K562 (cell line): ENCODE measurements around the gene PDZRN3. TPM values are rescaled to one million over a fixed set of nuclear protein-coding genes. Genes with fewer than 3 reads are reported as not detected.

ENCODE experiments used
- ATAC-seq: fragments of 200-7000 bp; cut with Tn5 transposase; 3 replicates; pipeline ENCODE4 v1.9.1; 2020; ENCODE audit warnings: moderate library complexity
- BruUV-seq: library from RNA; stranded (reverse); fragments of 400-500 nt; replicated peaks from 2 replicates; lab custom pipeline; 2021; lab: Mats Ljungman, UMichigan
- CTCF ChIA-PET: fragments of 300-600 bp; formaldehyde crosslinking; extraction: SDS; loops from one replicate; lab custom pipeline; 2021; ENCODE audit warnings: low intra/inter-chr PET ratio; lab: Yijun Ruan, JAX
- POLR2A ChIA-PET: fragments of 300-600, 350-650 bp; sonication (Branson Sonifier 250); formaldehyde crosslinking; extraction: SDS; loops from one replicate; lab custom pipeline; 2021; ENCODE audit warnings: antibody characterized with exemption, inconsistent platforms; lab: Yijun Ruan, JAX
- DNase-seq, 4 experiments: peaks; one replicate each; pipeline versions ENCODE4 v3.0.0 to v3.0.0-alpha.2; 2011 to 2018; ENCODE audit warnings: low spot score in 3 of 4, mixed read lengths in 3 of 4; ENCODE audit errors: extremely low read depth in 1 of 4
- FAIRE-seq: peaks from 2 replicates; lab custom pipeline; 2011; peaks lifted over from hg19 to GRCh38; lab: Jason Lieb, UNC
- H2AFZ ChIP-seq: 2 replicates; pipeline ENCODE4 v1.6.0; 2011; ENCODE audit warnings: low read depth, low read length, control low read depth, inconsistent platforms
- H3K27ac ChIP-seq: fragments of 200-600 bp; 3 replicates; pipeline ENCODE4 v1.8.0; 2011; ENCODE audit warnings: low read depth, mild to moderate bottlenecking, control low read depth, inconsistent platforms, low read length, moderate library complexity, mixed read lengths; ENCODE audit errors: extremely low read depth
- H3K27me3 ChIP-seq, 2 experiments: fragments of 300-600 bp in 1 of 2; 2 replicates in 1 of 2; 3 replicates in 1 of 2; pipeline versions ENCODE4 v1.6.0 to v1.8.0; 2011; ENCODE audit warnings: inconsistent platforms in 2 of 2, low read length in 2 of 2, mild to moderate bottlenecking in 1 of 2, mixed read lengths in 1 of 2, moderate library complexity in 1 of 2; ENCODE audit not compliant: control insufficient read depth in 2 of 2, insufficient read depth in 2 of 2
- H3K36me3 ChIP-seq: fragments of 300-600 bp; 3 replicates; pipeline ENCODE4 v1.8.0; 2011; ENCODE audit warnings: mild to moderate bottlenecking, low read length, inconsistent platforms; ENCODE audit not compliant: control insufficient read depth, insufficient read depth
- H3K4me1 ChIP-seq, 2 experiments: fragments of 200-600 bp in 1 of 2; replicated peaks in 1 of 2; 2 replicates in 1 of 2; 3 replicates in 1 of 2; pipeline versions ENCODE4 v1.5.1 to v1.8.0; 2011; ENCODE audit warnings: inconsistent platforms in 2 of 2, low read length in 2 of 2, mild to moderate bottlenecking in 1 of 2, mixed read lengths in 1 of 2, moderate library complexity in 1 of 2; ENCODE audit not compliant: control insufficient read depth in 2 of 2, insufficient read depth in 2 of 2
- H3K4me2 ChIP-seq: 2 replicates; pipeline ENCODE4 v1.6.1; 2011; ENCODE audit warnings: low read length, control low read depth, inconsistent platforms, mixed read lengths; ENCODE audit not compliant: insufficient read depth
- H3K4me3 ChIP-seq: fragments of 200-600 bp; sonication (generic), shearing (Covaris generic); 2 replicates; pipeline ENCODE4 v1.5.1; 2016; ENCODE audit warnings: control low read depth, inconsistent platforms
- H3K79me2 ChIP-seq: fragments of 200-600 bp; 3 replicates; pipeline ENCODE4 v1.8.0; 2011; ENCODE audit warnings: low read length, inconsistent platforms; ENCODE audit not compliant: control insufficient read depth, insufficient read depth
- H3K9ac ChIP-seq, 2 experiments: 2 replicates each; pipeline versions ENCODE4 v1.6.0 to v1.6.1; 2011; ENCODE audit warnings: low read depth in 2 of 2, low read length in 2 of 2, control low read depth in 1 of 2, inconsistent platforms in 1 of 2, mild to moderate bottlenecking in 1 of 2, mixed read lengths in 1 of 2; ENCODE audit not compliant: insufficient read depth in 1 of 2
- H3K9me1 ChIP-seq: one replicate; pipeline ENCODE4 v1.6.0; 2011; ENCODE audit warnings: inconsistent platforms, mild to moderate bottlenecking, low read length, moderate library complexity; ENCODE audit not compliant: control insufficient read depth, insufficient read depth
- H3K9me3 ChIP-seq: replicated peaks from 2 replicates; pipeline ENCODE4 v1.5.1; 2011; ENCODE audit warnings: low read depth, low read length, inconsistent platforms; ENCODE audit not compliant: control insufficient read depth, insufficient read depth
- H4K20me1 ChIP-seq: replicated peaks from 2 replicates; pipeline ENCODE4 v1.6.1; 2011; ENCODE audit warnings: low read length, inconsistent platforms, mixed read lengths; ENCODE audit not compliant: control insufficient read depth, insufficient read depth
- ARHGAP35 ChIP-seq: fragments of 450-650 bp; IDR thresholded peaks from 2 replicates; pipeline ENCODE4 v1.6.1; 2018; ENCODE audit not compliant: partially characterized antibody
- ATF4 ChIP-seq: fragments of 450-650 bp; formaldehyde crosslinking; IDR thresholded peaks from 2 replicates; pipeline ENCODE4 v1.4.0; 2022; ENCODE audit warnings: mild to moderate bottlenecking, moderate library complexity
- ATF6 ChIP-seq: sonication (generic); formaldehyde crosslinking; IDR thresholded peaks from 2 replicates; pipeline ENCODE4 v1.4.0; 2020; ENCODE audit warnings: mild to moderate bottlenecking, missing genetic modification reagents
- BMI1 ChIP-seq: fragments of 150-350 bp; IDR thresholded peaks from 2 replicates; pipeline ENCODE4 v1.6.1; 2014; ENCODE audit warnings: low read length
- CBX3 ChIP-seq, 2 experiments: IDR thresholded peaks; 1 replicate in 1 of 2; 2 replicates in 1 of 2; pipeline ENCODE4 v1.6.1; 2012; ENCODE audit warnings: inconsistent platforms in 2 of 2, low read length in 2 of 2, borderline replicate concordance in 1 of 2, control low read depth in 1 of 2
- HDAC8 ChIP-seq: fragments of 450-650 bp; IDR thresholded peaks from 2 replicates; pipeline ENCODE4 v1.6.1; 2016; ENCODE audit warnings: mild to moderate bottlenecking, missing genetic modification characterization, moderate library complexity, missing compliant biosample characterization
- KLF16 ChIP-seq: IDR thresholded peaks from 2 replicates; pipeline ENCODE4 v1.6.1; 2016; ENCODE audit warnings: antibody characterized with exemption
- PTBP1 ChIP-seq: fragments of 200-400 bp; formaldehyde crosslinking; IDR thresholded peaks from 2 replicates; pipeline ENCODE4 v1.6.1; 2017; ENCODE audit warnings: low read depth, low read length
- RBM25 ChIP-seq: fragments of 200-400 bp; formaldehyde crosslinking; IDR thresholded peaks from 2 replicates; pipeline ENCODE4 v1.6.1; 2018; ENCODE audit warnings: low read length, low read depth, moderate library complexity; ENCODE audit not compliant: severe bottlenecking
- RFX7 ChIP-seq: fragments of 250-450 bp; sonication (Bioruptor Pico); IDR thresholded peaks from 2 replicates; pipeline ENCODE4 v1.5.1; 2021; ENCODE audit warnings: mild to moderate bottlenecking
- TCFL5 ChIP-seq: fragments of 250-450 bp; sonication (Bioruptor Pico); conservative IDR thresholded peaks from 2 replicates; pipeline ENCODE4 v1.6.1; 2021; ENCODE audit warnings: mild to moderate bottlenecking, moderate library complexity, matching md5 sums
- ZFPM2 ChIP-seq: fragments of 250-450 bp; sonication (Bioruptor Pico); IDR thresholded peaks from 2 replicates; pipeline ENCODE4 v1.5.1; 2022; ENCODE audit warnings: mild to moderate bottlenecking
- ZNF551 ChIP-seq: fragments of 250-450 bp; sonication (Bioruptor Pico); IDR thresholded peaks from 2 replicates; pipeline ENCODE4 v1.5.0; 2021; ENCODE audit warnings: mild to moderate bottlenecking, moderate library complexity
- ZNF778 ChIP-seq: fragments of 450-650 bp; formaldehyde crosslinking; IDR thresholded peaks from 2 replicates; pipeline ENCODE4 v1.4.0; 2020; ENCODE audit warnings: mild to moderate bottlenecking, moderate library complexity
- WGBS: fragments of 100-300 bp; shearing (Covaris generic); methylation state at CpG from one replicate; pipeline ENCODE4 v1.1.6; 2016; ENCODE audit warnings: low coverage, mixed read lengths; ENCODE audit not compliant: insufficient coverage; ENCODE audit errors: missing lambda C conversion rate; 5-methylcytosine and 5-hydroxymethylcytosine counted together
- in situ Hi-C: fragments of 300-500 bp; cut with MboI; formaldehyde crosslinking; loops from 4 replicates; pipeline ENCODE4 v1.15.0; 2018; ENCODE audit warnings: inconsistent platforms, mixed read lengths
- intact Hi-C: fragments of 100-400 bp; cut with micrococcal nuclease; formaldehyde crosslinking; loops from 2 replicates; pipeline ENCODE4 v1.14.2; 2022
- polyA plus RNA-seq, 8 experiments: library from polyadenylated mRNA; depleted of rRNA in 4 of 8; stranded (reverse) in 5 of 8; unstranded in 3 of 8; fragments of >200 nt; fragmentation: Nextera tagmentation in 2 of 8; fragmentation: Illumina TruSeq in 1 of 8; extraction: Ambion mirVana in 2 of 8; extraction: Trizol in 1 of 8; gene quantifications; 2 replicates each; pipeline versions ENCODE4 v1.2.1 to v1.2.3, GENCODE V29; 2011 to 2014; ENCODE audit warnings: inconsistent platforms in 1 of 8, missing spikeins in 1 of 8
- total RNA-seq, 7 experiments: library from RNA; depleted of rRNA in 6 of 7; stranded (reverse); fragments of >200 nt in 6 of 7; fragmentation: Illumina TruSeq in 2 of 7; extraction: Trizol in 2 of 7; gene quantifications; 2 replicates each; pipeline versions ENCODE4 v1.2.1 to v1.2.3, GENCODE V29; 2011 to 2021; ENCODE audit warnings: low replicate concordance in 1 of 7

The PDZRN3 gene
- total and polyA plus RNA-seq, 9 of the 15 experiments (the other 6 are each of a cell fraction or from before 2014, with no cell fraction given) = 0.16 TPM; not detected in 8

DNA sequence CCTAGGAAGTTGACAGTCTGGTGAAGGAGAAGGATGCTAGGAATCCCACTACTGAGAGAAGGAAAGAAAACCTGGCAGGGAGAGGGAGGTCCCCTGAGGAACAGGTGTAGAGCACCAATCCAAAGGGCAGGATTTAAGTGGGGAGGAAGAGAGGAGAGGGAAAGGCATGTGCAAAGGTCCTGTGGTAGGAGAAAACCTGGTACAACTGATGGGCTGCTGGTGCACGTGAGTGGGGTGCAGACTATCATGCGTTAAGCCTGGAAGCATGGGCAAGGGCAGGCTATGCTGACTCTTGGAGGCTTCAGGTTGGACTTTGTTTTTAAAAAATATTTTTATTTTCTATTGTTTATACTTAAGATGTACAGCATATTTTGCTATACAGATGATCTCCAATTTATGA, 209.6 kb downstream of the PDZRN3 start:
- Histone ChIP-seq H3K9ac (no peak overlapping the region), H2AFZ (no peak overlapping the region), H3K4me3 (no peak overlapping the region), H3K36me3 (no peaks in the 10 kb centered on the region), H3K27ac (no peak overlapping the region), H3K79me2 (no peaks in the 10 kb centered on the region), H3K4me1 (no peaks in the 10 kb centered on the region), H3K27me3 (peaks cover 0 to 10% of the 10 kb centered on the region in 2 experiments; a peak in 1 of 5 replicates), H3K9me3 (no peaks in the 10 kb centered on the region), H3K4me2 (no peak overlapping the region), H4K20me1 (no peaks in the 10 kb centered on the region), H3K9me1 (no peaks in the 10 kb centered on the region)
- no peak for ATAC-seq
- no TSS peak for BruUV-seq
- 8% methylated on average over 2 of the region's 2 CpGs for WGBS
- CTCF ChIA-PET = no interaction called here
- POLR2A ChIA-PET = no interaction called here
- no peak for FAIRE-seq
- in situ Hi-C loops = no loop called here
- intact Hi-C loops = no loop called here
- no peak for DNase-seq
- TF ChIP-seq RFX7 (CRISPR knock-in tag) = no peak
- TF ChIP-seq ZFPM2 (CRISPR knock-in tag) = no peak
- peak; percentile 67 for TF ChIP-seq RBM25
- no peak for TF ChIP-seq HDAC8

DNA sequence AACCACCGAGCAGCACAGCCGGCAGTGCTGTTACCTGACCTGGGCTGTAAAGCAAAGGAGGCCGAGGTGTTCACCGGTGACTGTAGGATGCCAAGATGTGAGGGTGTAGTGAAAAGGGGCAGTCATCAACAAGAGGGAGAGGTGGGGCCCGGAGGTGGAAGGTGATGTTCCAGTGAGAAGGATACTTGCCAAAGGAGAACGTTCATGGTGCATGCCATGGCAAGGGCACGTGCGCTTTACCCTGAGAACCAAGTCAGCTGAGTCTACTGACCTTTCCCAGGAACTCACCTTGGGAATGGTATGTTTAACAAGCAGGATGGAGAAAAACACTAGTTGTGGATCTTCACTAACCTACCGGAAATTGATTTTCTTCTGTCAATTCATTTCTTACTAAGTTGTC, 211.1 kb downstream of the PDZRN3 start:
- under 1% methylated on average over 9 of the region's 9 CpGs for WGBS
- intact Hi-C loops = no loop called here

More for the DNA sequence above, 211.1 kb downstream of the PDZRN3 start:
- in situ Hi-C loops = no loop called here
- no peak overlapping the region for H2AFZ ChIP-seq
- no peak for TF ChIP-seq ATF6 (CRISPR knock-in tag)
- no peak for TF ChIP-seq CBX3 (IDR thresholded peaks at IDR 0.05; ENCODE audit: borderline replicate concordance in 1 of 2, low read length in 2 of 2)
- no peak for TF ChIP-seq TCFL5 (CRISPR knock-in tag)
- no peak for TF ChIP-seq BMI1
- no peak for TF ChIP-seq ZNF778
- no peak for TF ChIP-seq ARHGAP35
- TF ChIP-seq KLF16 = no peak
- no peak for TF ChIP-seq ATF4 (CRISPR knock-in tag)
- no peak for TF ChIP-seq PTBP1
- TF ChIP-seq ZNF551 (CRISPR knock-in tag) = no peak
- no peak for FAIRE-seq
- no peaks in the 10 kb centered on the region for H3K9me1 ChIP-seq
- no peaks in the 10 kb centered on the region for H3K79me2 ChIP-seq
- CTCF ChIA-PET = no interaction called here
- no peak overlapping the region for H3K27ac ChIP-seq
- POLR2A ChIA-PET = no interaction called here
- no peak overlapping the region for H3K9ac ChIP-seq
- no peak overlapping the region for H3K4me2 ChIP-seq
- H3K4me3 ChIP-seq = no peak overlapping the region
- no peak for DNase-seq
- no peaks in the 10 kb centered on the region for H3K9me3 ChIP-seq
- no TSS peak for BruUV-seq
- no peaks in the 10 kb centered on the region for H4K20me1 ChIP-seq
- no peak for ATAC-seq
- peaks cover 0 to 10% of the 10 kb centered on the region in 2 experiments; a peak in 1 of 5 replicates for H3K27me3 ChIP-seq
- H3K4me1 ChIP-seq = no peaks in the 10 kb centered on the region
- no peaks in the 10 kb centered on the region for H3K36me3 ChIP-seq
